Naive thymus-derived CD4-positive, alpha-beta T cell (primary cell): ENCODE data around the gene LRRC45. TPM values are rescaled to one million over a fixed set of nuclear protein-coding genes. Genes with fewer than 3 reads are reported as not detected.

ENCODE experiments used
- ATAC-seq: fragments of 150-1000 bp; cut with Tn5 transposase; 2 replicates; pipeline ENCODE4 v1.10.0; 2021; ENCODE audit warnings: mild to moderate bottlenecking, moderate library complexity
- CTCF ChIA-PET: fragments of 350-600 bp; sonication (Branson Sonifier 250); formaldehyde crosslinking; loops from one replicate; lab custom pipeline; 2021; ENCODE audit warnings: antibody characterized with exemption; lab: Charles Lee
- POLR2A ChIA-PET: fragments of 350-600 bp; sonication (Branson Sonifier 250); formaldehyde crosslinking; loops from one replicate; lab custom pipeline; 2021; ENCODE audit warnings: antibody characterized with exemption, inconsistent platforms; lab: Charles Lee
- DNase-seq, 9 donors: peaks; one replicate each; pipeline versions ENCODE4 v3.0.0 to v3.0.0-alpha.2; 2020 to 2022; ENCODE audit warnings: mixed read lengths in 1 of 9
- H3K27ac ChIP-seq: one replicate; pipeline ENCODE4 v1.7.0; 2013; ENCODE audit warnings: mild to moderate bottlenecking, low read depth, low read length, moderate library complexity
- H3K27me3 ChIP-seq, 2 donors: one replicate each; pipeline ENCODE4 v1.7.0; 2013; ENCODE audit warnings: low read length in 2 of 2, mild to moderate bottlenecking in 2 of 2, moderate library complexity in 2 of 2; ENCODE audit not compliant: control insufficient read depth in 2 of 2, insufficient read depth in 2 of 2
- H3K36me3 ChIP-seq, 3 experiments: 1 replicate in 2 of 3; 2 replicates in 1 of 3; pipeline ENCODE4 v1.7.0; 2013; ENCODE audit warnings: low read length in 3 of 3, mild to moderate bottlenecking in 3 of 3, moderate library complexity in 1 of 3; ENCODE audit not compliant: insufficient read depth in 3 of 3, control insufficient read depth in 2 of 3
- H3K4me1 ChIP-seq, 2 donors: one replicate each; pipeline ENCODE4 v1.7.0; 2013; ENCODE audit warnings: low read length in 2 of 2, mild to moderate bottlenecking in 2 of 2, moderate library complexity in 1 of 2; ENCODE audit not compliant: control insufficient read depth in 2 of 2, insufficient read depth in 2 of 2
- H3K4me3 ChIP-seq: 2 replicates; pipeline ENCODE4 v1.7.0; 2013; ENCODE audit warnings: mild to moderate bottlenecking, low read length
- H3K9me3 ChIP-seq, 3 experiments: 1 replicate in 2 of 3; 2 replicates in 1 of 3; pipeline ENCODE4 v1.7.0; 2013; ENCODE audit warnings: low read length in 3 of 3; ENCODE audit not compliant: control insufficient read depth in 2 of 3
- H3K27ac Mint-ChIP-seq, 9 donors: one replicate each; pipeline ENCODE4 v1.8.0; 2020 to 2022; ENCODE audit warnings: mixed read lengths in 9 of 9, mild to moderate bottlenecking in 8 of 9, moderate library complexity in 5 of 9, inconsistent platforms in 2 of 9
- H3K27me3 Mint-ChIP-seq, 5 donors: one replicate each; pipeline ENCODE4 v1.8.0; 2021 to 2022; ENCODE audit warnings: mixed read lengths in 5 of 5, mild to moderate bottlenecking in 1 of 5
- H3K36me3 Mint-ChIP-seq, 5 donors: one replicate each; pipeline ENCODE4 v1.8.0; 2020 to 2022; ENCODE audit warnings: mixed read lengths in 5 of 5, mild to moderate bottlenecking in 3 of 5, inconsistent platforms in 1 of 5
- H3K4me1 Mint-ChIP-seq, 7 donors: one replicate each; pipeline ENCODE4 v1.8.0; 2020 to 2022; ENCODE audit warnings: mixed read lengths in 7 of 7, mild to moderate bottlenecking in 3 of 7, inconsistent platforms in 1 of 7
- H3K4me3 Mint-ChIP-seq, 10 donors: one replicate each; pipeline ENCODE4 v1.8.0; 2020 to 2022; ENCODE audit warnings: mild to moderate bottlenecking in 10 of 10, mixed read lengths in 10 of 10, moderate library complexity in 6 of 10, inconsistent platforms in 2 of 10
- H3K9me3 Mint-ChIP-seq, 11 donors: one replicate each; pipeline ENCODE4 v1.8.0; 2020 to 2022; ENCODE audit warnings: mixed read lengths in 11 of 11, mild to moderate bottlenecking in 4 of 11, inconsistent platforms in 1 of 11, moderate library complexity in 1 of 11
- intact Hi-C, 2 donors: fragments of 100-400 bp; cut with micrococcal nuclease; formaldehyde crosslinking; loops; one replicate each; pipeline ENCODE4 v1.15.1; 2023
- polyA plus RNA-seq, 2 donors: library from polyadenylated mRNA; unstranded; fragments of 300-500 nt; fragmentation: Illumina TruSeq; gene quantifications; one replicate each; pipeline ENCODE4 v1.2.3, GENCODE V29; 2021
- total RNA-seq, 6 experiments: library from RNA in 5 of 6; stranded (reverse) in 5 of 6; gene quantifications; 1 replicate in 5 of 6; 2 replicates in 1 of 6; pipeline ENCODE4 v1.2.3 and lab custom pipeline; 2021 to 2026

Gene LRRC45
- total and polyA plus RNA-seq, 7 experiments from 2014 or later: 4.1 to 39.1 (median 12.0) TPM

GRCh38 chr17:82039695-82040299 is 16.7 kb downstream of the LRRC45 start:
- peaks cover 7% of the 10 kb centered on the region in 2 donors for H3K4me1 ChIP-seq
- H3K9me3 ChIP-seq: no peaks in the 10 kb centered on the region
- H3K27me3 Mint-ChIP-seq: no peaks in the 10 kb centered on the region
- intact Hi-C loops: loop anchor here (5.0 to 10.0 kb wide), 5 partner anchors 55 to 415 kb away; partner anchors contain the start of genes ARL16 (in 1 of the 2), CYBC1 (in 1 of the 2), FASN (in 1 of the 2) and HGS (in 1 of the 2)
- peaks cover 0 to 3% (median 0%) of the 10 kb centered on the region in 3 experiments for H3K36me3 ChIP-seq
- ATAC-seq (no peak), DNase-seq (no peak)
- peaks cover 0 to 7% (median 6%) of the 10 kb centered on the region in 5 donors for H3K36me3 Mint-ChIP-seq
- H3K9me3 Mint-ChIP-seq: no peaks in the 10 kb centered on the region
- no peaks in the 10 kb centered on the region for H3K27me3 ChIP-seq
- H3K4me3 ChIP-seq: no peak overlapping the region
- ChIA-PET CTCF (no interaction called here), POLR2A (interaction anchor here (0.5 to 1.0 kb wide), 3 partner anchors 12 to 84 kb away, joined by 3 to 4 read pairs (median 3); no protein-coding TSS in a partner anchor)
- H3K4me3 Mint-ChIP-seq: no peak overlapping the region
- H3K4me1 Mint-ChIP-seq: peaks cover 14 to 29% (median 23%) of the 10 kb centered on the region in 7 donors
- H3K27ac Mint-ChIP-seq: peak overlapping the region in 1 of 9 donors; percentile 38
- no peak overlapping the region for H3K27ac ChIP-seq

GRCh38 chr17:82041144-82041814 is 18.2 kb downstream of the LRRC45 start:
- Mint-ChIP-seq H3K9me3 (no peaks in the 10 kb centered on the region), H3K27ac (no peak overlapping the region), H3K36me3 (peaks cover 0 to 1% (median 0%) of the 10 kb centered on the region in 5 donors), H3K27me3 (no peaks in the 10 kb centered on the region), H3K4me3 (no peak overlapping the region), H3K4me1 (peaks cover 6 to 16% (median 13%) of the 10 kb centered on the region in 7 donors)
- CTCF ChIA-PET: interaction anchor here (1.0 kb wide), 1 partner anchor 19 kb away, joined by 4 read pairs; the partner anchor contains the start of gene CENPX
- POLR2A ChIA-PET: no interaction called here
- no peaks in the 10 kb centered on the region for H3K27me3 ChIP-seq
- ATAC-seq: no peak
- H3K4me1 ChIP-seq: peaks cover 0 to 6% of the 10 kb centered on the region in 2 donors
- H3K36me3 ChIP-seq: no peaks in the 10 kb centered on the region
- H3K4me3 ChIP-seq: no peak overlapping the region
- intact Hi-C loops: no loop called here
- DNase-seq: no peak
- no peak overlapping the region for H3K27ac ChIP-seq
- no peaks in the 10 kb centered on the region for H3K9me3 ChIP-seq

GRCh38 chr17:82042649-82043048 is 19.5 kb downstream of the LRRC45 start:
- Histone ChIP-seq H3K4me1 (no peaks in the 10 kb centered on the region), H3K27ac (no peak overlapping the region), H3K27me3 (no peaks in the 10 kb centered on the region), H3K36me3 (peaks cover 0 to 13% (median 0%) of the 10 kb centered on the region in 3 experiments), H3K4me3 (no peak overlapping the region), H3K9me3 (no peaks in the 10 kb centered on the region)
- peaks cover 4 to 16% (median 12%) of the 10 kb centered on the region in 7 donors for H3K4me1 Mint-ChIP-seq
- intact Hi-C loops: no loop called here
- ATAC-seq (no peak), DNase-seq (no peak)
- H3K27ac Mint-ChIP-seq: peak overlapping the region in 1 of 9 donors; percentile 33
- peaks cover 0 to 8% (median under 1%) of the 10 kb centered on the region in 5 donors for H3K36me3 Mint-ChIP-seq
- no peaks in the 10 kb centered on the region for H3K27me3 Mint-ChIP-seq
- no peak overlapping the region for H3K4me3 Mint-ChIP-seq
- no peaks in the 10 kb centered on the region for H3K9me3 Mint-ChIP-seq
- CTCF ChIA-PET: interaction anchor here (0.6 kb wide), 1 partner anchor 103 kb away, joined by 5 read pairs; no protein-coding TSS in a partner anchor
- POLR2A ChIA-PET: no interaction called here

- DNase-seq: no peak
- ChIA-PET CTCF (interaction anchor here (0.6 kb wide), 1 partner anchor 238 kb away, joined by 4 read pairs; no protein-coding TSS in a partner anchor), POLR2A (interaction anchor here (0.6 kb wide), 1 partner anchor 27 kb away, joined by 4 read pairs; no protein-coding TSS in a partner anchor)
- Histone ChIP-seq H3K9me3 (no peaks in the 10 kb centered on the region), H3K4me3 (no peak overlapping the region), H3K4me1 (no peaks in the 10 kb centered on the region), H3K27ac (no peak overlapping the region), H3K36me3 (peaks cover 0 to 22% (median 0%) of the 10 kb centered on the region in 3 experiments), H3K27me3 (no peaks in the 10 kb centered on the region)
- no peak for ATAC-seq
- peaks cover 0 to 9% (median 2%) of the 10 kb centered on the region in 5 donors for H3K36me3 Mint-ChIP-seq
- no peak overlapping the region for H3K4me3 Mint-ChIP-seq
- H3K27ac Mint-ChIP-seq: no peak overlapping the region
- H3K9me3 Mint-ChIP-seq: no peaks in the 10 kb centered on the region
- H3K27me3 Mint-ChIP-seq: no peaks in the 10 kb centered on the region
- peaks cover 0 to 12% (median 7%) of the 10 kb centered on the region in 7 donors for H3K4me1 Mint-ChIP-seq
- intact Hi-C loops: no loop called here
Observed at GRCh38 chr17:82043507-82043906, 20.4 kb downstream of the LRRC45 start.

GRCh38 chr17:82045936-82046484 is 22.9 kb downstream of the LRRC45 start:
- ChIA-PET POLR2A (no interaction called here), CTCF (no interaction called here)
- Mint-ChIP-seq H3K27ac (no peak overlapping the region), H3K4me3 (no peak overlapping the region), H3K9me3 (no peaks in the 10 kb centered on the region), H3K4me1 (peaks cover 5 to 13% (median 11%) of the 10 kb centered on the region in 7 donors), H3K27me3 (no peaks in the 10 kb centered on the region), H3K36me3 (peaks cover 0 to 9% (median 2%) of the 10 kb centered on the region in 5 donors)
- Histone ChIP-seq H3K4me1 (peaks cover 5 to 9% of the 10 kb centered on the region in 2 donors), H3K27me3 (no peaks in the 10 kb centered on the region), H3K36me3 (peaks cover 0 to 40% (median 0%) of the 10 kb centered on the region in 3 experiments), H3K4me3 (no peak overlapping the region), H3K9me3 (no peaks in the 10 kb centered on the region), H3K27ac (no peak overlapping the region)
- intact Hi-C loops: no loop called here
- ATAC-seq (no peak), DNase-seq (no peak)

- H3K27me3 Mint-ChIP-seq: no peaks in the 10 kb centered on the region
- no peak for ATAC-seq
- no peaks in the 10 kb centered on the region for H3K9me3 Mint-ChIP-seq
- H3K36me3 Mint-ChIP-seq: peaks cover 0 to 9% (median 2%) of the 10 kb centered on the region in 5 donors
- H3K9me3 ChIP-seq: no peaks in the 10 kb centered on the region
- H3K4me1 Mint-ChIP-seq: peaks cover 5 to 13% (median 11%) of the 10 kb centered on the region in 7 donors
- no peak overlapping the region for H3K4me3 ChIP-seq
- intact Hi-C loops: no loop called here
- DNase-seq: no peak
- H3K36me3 ChIP-seq: peaks cover 0 to 40% (median 0%) of the 10 kb centered on the region in 3 experiments
- H3K4me3 Mint-ChIP-seq: peak overlapping the region in 1 of 10 donors; percentile 29
- ChIA-PET CTCF (no interaction called here), POLR2A (no interaction called here)
- H3K4me1 ChIP-seq: peaks cover 5 to 10% of the 10 kb centered on the region in 2 donors
- H3K27me3 ChIP-seq: no peaks in the 10 kb centered on the region
- no peak overlapping the region for H3K27ac ChIP-seq
- peak overlapping the region in 2 of 9 donors; percentile 33 to 34 for H3K27ac Mint-ChIP-seq
Observed at GRCh38 chr17:82046903-82047302, 23.8 kb downstream of the LRRC45 start.
